ENCODE measurements around the gene TRIO.
A peak's percentile ranks its signal among the peaks of the same experiment; 100 is the strongest.

TRIO gene

GRCh38 chr5:14168793-14169262 is 25.7 kb downstream of the TRIO start:
- no peak overlapping the region for H3K27ac ChIP-seq (ENCODE audit: low read depth, low read length)
- no peak overlapping the region for H3K23ac ChIP-seq (ENCODE audit: low read length)
- H4K91ac ChIP-seq (ENCODE audit: low read depth, low read length) = no peak overlapping the region
- no CpG with 5 or more reads among the region's 7 CpGs for WGBS (ENCODE audit: extremely low coverage, insufficient coverage, insufficient read length)
- H4K12ac ChIP-seq (ENCODE audit: low read depth, low read length) = no peak overlapping the region
- no peak for DNase-seq
- no peak overlapping the region for H2BK5ac ChIP-seq (ENCODE audit: low read depth, low read length, poor library complexity)
- no peak overlapping the region for H3K18ac ChIP-seq (ENCODE audit: low read length)
- no peak overlapping the region for H3K9ac ChIP-seq (ENCODE audit: low read length)
- peak overlapping the region; percentile 95 for H3K4ac ChIP-seq (ENCODE audit: low read depth, low read length)
- no peak overlapping the region for H2BK120ac ChIP-seq (ENCODE audit: insufficient read depth, low read length, poor library complexity)
- peaks cover 22 to 39% of the 10 kb centered on the region in 2 experiments for H3K4me1 ChIP-seq (ENCODE audit: control insufficient read depth in 1 of 2, insufficient read depth in 2 of 2, low read length in 2 of 2)
- peaks cover 0 to 2% of the 10 kb centered on the region in 2 experiments for H3K36me3 ChIP-seq (ENCODE audit: control insufficient read depth in 1 of 2, insufficient read depth in 2 of 2, low read length in 2 of 2)
- H3K79me1 ChIP-seq (ENCODE audit: low read length) = peaks cover 11% of the 10 kb centered on the region
- peaks cover 27% of the 10 kb centered on the region for H3K79me2 ChIP-seq (ENCODE audit: control insufficient read depth, insufficient read depth, low read length, poor library complexity)
- H3K9me3 ChIP-seq (ENCODE audit: insufficient read depth, low read depth, low read length) = no peaks in the 10 kb centered on the region
- no peak overlapping the region for H3K4me3 ChIP-seq (ENCODE audit: low read depth, low read length)
- H2AFZ ChIP-seq (ENCODE audit: insufficient read depth, low read length, poor library complexity) = no peak overlapping the region
- H2AK5ac ChIP-seq (ENCODE audit: low read length) = no peak overlapping the region
- no peaks in the 10 kb centered on the region for H3K27me3 ChIP-seq (ENCODE audit: insufficient read depth, low read length)
- H2BK12ac ChIP-seq (ENCODE audit: low read length) = no peak overlapping the region
- no peak overlapping the region for H4K8ac ChIP-seq (ENCODE audit: low read depth, low read length)
- no peak overlapping the region for H3K4me2 ChIP-seq (ENCODE audit: low read length)
- H3K14ac ChIP-seq (ENCODE audit: low read length) = no peak overlapping the region

- Histone ChIP-seq H3K4ac (ENCODE audit: low read depth, low read length) (no peak overlapping the region), H3K9me3 (ENCODE audit: insufficient read depth, low read depth, low read length) (no peaks in the 10 kb centered on the region), H4K12ac (ENCODE audit: low read depth, low read length) (no peak overlapping the region), H3K23ac (ENCODE audit: low read length) (no peak overlapping the region), H3K4me2 (ENCODE audit: low read length) (no peak overlapping the region), H3K4me3 (ENCODE audit: low read depth, low read length) (no peak overlapping the region), H3K27me3 (ENCODE audit: insufficient read depth, low read length) (no peaks in the 10 kb centered on the region), H3K9ac (ENCODE audit: low read length) (no peak overlapping the region), H3K36me3 (ENCODE audit: control insufficient read depth in 1 of 2, insufficient read depth in 2 of 2, low read length in 2 of 2) (no peaks in the 10 kb centered on the region), H3K14ac (ENCODE audit: low read length) (no peak overlapping the region), H3K27ac (ENCODE audit: low read depth, low read length) (no peak overlapping the region), H3K79me1 (ENCODE audit: low read length) (peaks cover 5% of the 10 kb centered on the region), H2BK12ac (ENCODE audit: low read length) (no peak overlapping the region), H2BK5ac (ENCODE audit: low read depth, low read length, poor library complexity) (no peak overlapping the region), H2BK120ac (ENCODE audit: insufficient read depth, low read length, poor library complexity) (no peak overlapping the region), H3K4me1 (ENCODE audit: control insufficient read depth in 1 of 2, insufficient read depth in 2 of 2, low read length in 2 of 2) (peaks cover 21 to 33% of the 10 kb centered on the region in 2 experiments), H4K8ac (ENCODE audit: low read depth, low read length) (no peak overlapping the region), H2AFZ (ENCODE audit: insufficient read depth, low read length, poor library complexity) (no peak overlapping the region), H3K79me2 (ENCODE audit: control insufficient read depth, insufficient read depth, low read length, poor library complexity) (peaks cover 23% of the 10 kb centered on the region), H2AK5ac (ENCODE audit: low read length) (no peak overlapping the region), H3K18ac (ENCODE audit: low read length) (no peak overlapping the region), H4K91ac (ENCODE audit: low read depth, low read length) (no peak overlapping the region)
- WGBS (ENCODE audit: extremely low coverage, insufficient coverage, insufficient read length) = no CpG with 5 or more reads among the region's 4 CpGs
- no peak for DNase-seq
Observed at GRCh38 chr5:14171046-14171445, 27.9 kb downstream of the TRIO start.

GRCh38 chr5:14171621-14172020 is 28.5 kb downstream of the TRIO start:
- Histone ChIP-seq H4K91ac (ENCODE audit: low read depth, low read length) (no peak overlapping the region), H4K8ac (ENCODE audit: low read depth, low read length) (no peak overlapping the region), H2AK5ac (ENCODE audit: low read length) (no peak overlapping the region), H3K9me3 (ENCODE audit: insufficient read depth, low read depth, low read length) (no peaks in the 10 kb centered on the region), H3K18ac (ENCODE audit: low read length) (no peak overlapping the region), H3K79me1 (ENCODE audit: low read length) (peaks cover 4% of the 10 kb centered on the region), H3K27me3 (ENCODE audit: insufficient read depth, low read length) (no peaks in the 10 kb centered on the region), H3K9ac (ENCODE audit: low read length) (no peak overlapping the region), H3K23ac (ENCODE audit: low read length) (no peak overlapping the region), H3K4ac (ENCODE audit: low read depth, low read length) (peak overlapping the region; percentile 34), H2BK5ac (ENCODE audit: low read depth, low read length, poor library complexity) (no peak overlapping the region), H3K36me3 (ENCODE audit: control insufficient read depth in 1 of 2, insufficient read depth in 2 of 2, low read length in 2 of 2) (peaks cover 0 to 2% of the 10 kb centered on the region in 2 experiments), H3K14ac (ENCODE audit: low read length) (no peak overlapping the region), H3K79me2 (ENCODE audit: control insufficient read depth, insufficient read depth, low read length, poor library complexity) (peaks cover 22% of the 10 kb centered on the region), H2BK12ac (ENCODE audit: low read length) (no peak overlapping the region), H3K4me1 (ENCODE audit: control insufficient read depth in 1 of 2, insufficient read depth in 2 of 2, low read length in 2 of 2) (peaks cover 18 to 29% of the 10 kb centered on the region in 2 experiments), H2AFZ (ENCODE audit: insufficient read depth, low read length, poor library complexity) (no peak overlapping the region), H3K27ac (ENCODE audit: low read depth, low read length) (no peak overlapping the region), H4K12ac (ENCODE audit: low read depth, low read length) (no peak overlapping the region), H3K4me2 (ENCODE audit: low read length) (no peak overlapping the region), H3K4me3 (ENCODE audit: low read depth, low read length) (no peak overlapping the region), H2BK120ac (ENCODE audit: insufficient read depth, low read length, poor library complexity) (no peak overlapping the region)
- WGBS (ENCODE audit: extremely low coverage, insufficient coverage, insufficient read length) = no CpG with 5 or more reads among the region's 3 CpGs
- peak in 1 of 2 donors; percentile 43 for DNase-seq

- Histone ChIP-seq H4K8ac (ENCODE audit: low read depth, low read length) (no peak overlapping the region), H2AFZ (ENCODE audit: insufficient read depth, low read length, poor library complexity) (no peak overlapping the region), H2AK5ac (ENCODE audit: low read length) (no peak overlapping the region), H3K9ac (ENCODE audit: low read length) (no peak overlapping the region), H2BK12ac (ENCODE audit: low read length) (no peak overlapping the region), H3K36me3 (ENCODE audit: control insufficient read depth in 1 of 2, insufficient read depth in 2 of 2, low read length in 2 of 2) (peaks cover 0 to 2% of the 10 kb centered on the region in 2 experiments), H3K27ac (ENCODE audit: low read depth, low read length) (no peak overlapping the region), H3K79me2 (ENCODE audit: control insufficient read depth, insufficient read depth, low read length, poor library complexity) (peaks cover 17% of the 10 kb centered on the region), H3K4ac (ENCODE audit: low read depth, low read length) (no peak overlapping the region), H2BK5ac (ENCODE audit: low read depth, low read length, poor library complexity) (no peak overlapping the region), H3K4me3 (ENCODE audit: low read depth, low read length) (no peak overlapping the region), H3K18ac (ENCODE audit: low read length) (no peak overlapping the region), H3K23ac (ENCODE audit: low read length) (no peak overlapping the region), H4K12ac (ENCODE audit: low read depth, low read length) (no peak overlapping the region), H2BK120ac (ENCODE audit: insufficient read depth, low read length, poor library complexity) (no peak overlapping the region), H3K79me1 (ENCODE audit: low read length) (peaks cover 4% of the 10 kb centered on the region), H3K27me3 (ENCODE audit: insufficient read depth, low read length) (no peaks in the 10 kb centered on the region), H3K4me1 (ENCODE audit: control insufficient read depth in 1 of 2, insufficient read depth in 2 of 2, low read length in 2 of 2) (peaks cover 15 to 27% of the 10 kb centered on the region in 2 experiments), H3K4me2 (ENCODE audit: low read length) (no peak overlapping the region), H3K14ac (ENCODE audit: low read length) (no peak overlapping the region), H4K91ac (ENCODE audit: low read depth, low read length) (no peak overlapping the region), H3K9me3 (ENCODE audit: insufficient read depth, low read depth, low read length) (no peaks in the 10 kb centered on the region)
- DNase-seq = no peak
- no CpG with 5 or more reads among the region's 5 CpGs for WGBS (ENCODE audit: extremely low coverage, insufficient coverage, insufficient read length)
Observed at GRCh38 chr5:14172149-14172795, 29.1 kb downstream of the TRIO start.

All from trophoblast cell (in vitro differentiated cells and primary cell).